GM18868 (cell line): ENCODE results near the gene GAS2L3.

Experiments
- ATAC-seq: cut with Tn5 transposase; IDR thresholded peaks from one replicate; pipeline ENCODE4 v1.9.1; 2021; ENCODE audit warnings: mild to moderate bottlenecking, moderate library complexity; ENCODE audit not compliant: unreplicated experiment

Gene GAS2L3

DNA sequence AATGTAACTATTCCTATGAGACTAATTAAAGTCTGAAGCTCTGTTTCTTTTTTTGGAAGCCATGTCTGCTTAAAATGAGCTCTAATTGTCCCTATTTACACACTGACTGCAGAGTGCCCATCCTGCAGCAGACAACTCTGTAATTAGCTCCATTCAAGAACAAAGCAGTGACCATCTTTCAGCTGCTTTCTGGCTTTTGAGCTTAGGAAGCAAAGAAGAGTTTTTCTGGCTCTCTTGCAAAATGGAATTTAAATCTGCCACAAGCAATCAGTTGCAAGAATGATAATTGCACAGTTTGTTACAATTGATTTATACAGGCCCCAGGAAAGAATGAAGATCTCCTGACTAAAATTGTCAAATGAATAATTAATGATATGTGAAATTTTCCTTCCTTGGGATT, 83.4 kb downstream of the GAS2L3 start:
- ATAC-seq: no peak

DNA sequence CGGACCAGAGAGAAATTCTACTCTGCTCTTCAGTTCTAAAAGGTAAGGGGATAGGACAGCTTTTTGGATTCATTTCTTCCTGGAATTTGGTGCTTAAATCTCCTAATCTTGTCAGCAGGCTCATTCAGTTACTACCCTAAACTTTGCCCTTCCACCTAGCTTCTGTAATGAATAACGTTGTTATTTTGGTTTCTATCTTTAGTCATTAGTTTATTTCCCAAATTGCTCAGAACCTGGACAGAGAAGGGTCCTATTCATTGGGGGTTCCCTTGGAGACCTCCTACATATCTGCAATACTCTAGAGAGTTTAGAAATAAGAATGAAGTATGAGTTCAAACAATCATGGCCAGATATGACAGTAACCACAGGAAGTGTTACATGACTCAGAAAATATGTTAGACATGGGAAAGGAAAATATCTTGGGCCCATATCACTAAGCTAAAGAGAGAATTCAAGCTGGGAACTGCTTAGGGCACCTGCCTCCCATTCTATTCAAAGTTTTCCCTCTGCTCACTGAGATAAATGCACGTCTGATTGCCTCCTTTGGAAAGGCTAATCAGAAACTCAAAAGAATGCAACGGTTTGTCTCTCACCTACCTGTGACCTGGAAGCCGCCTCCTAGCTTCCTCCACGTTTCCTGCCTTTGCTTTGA, 87.9 kb downstream of the GAS2L3 start:
- peak; percentile 85 for ATAC-seq

GRCh38 chr12:100666588-100666987, 93.1 kb downstream of the GAS2L3 start:
- ATAC-seq: no peak

GRCh38 chr12:100668945-100669536, 95.6 kb downstream of the GAS2L3 start:
- peak; percentile 80 for ATAC-seq

DNA sequence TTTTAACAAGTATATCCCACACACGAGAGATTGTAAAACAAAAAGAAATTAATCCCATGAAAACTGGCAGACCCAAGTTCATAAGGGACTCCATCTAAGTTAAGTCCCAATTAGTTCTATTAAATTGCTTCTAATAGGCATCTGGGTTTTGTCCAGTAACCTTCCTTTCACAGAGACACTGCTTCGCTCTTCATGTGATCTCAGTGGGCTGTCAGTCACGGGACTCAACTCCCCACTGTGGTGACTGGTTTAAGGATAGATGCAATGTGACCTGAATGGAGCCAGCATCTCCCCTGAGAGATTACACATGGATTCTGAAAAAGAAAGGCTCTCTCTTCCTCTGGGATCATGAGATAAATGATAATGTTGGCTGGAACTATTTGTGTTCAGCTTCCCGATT, 96.4 kb downstream of the GAS2L3 start:
- ATAC-seq: no peak

GRCh38 chr12:100671396-100672074, 98.1 kb downstream of the GAS2L3 start:
- ATAC-seq: peak; percentile 22

DNA sequence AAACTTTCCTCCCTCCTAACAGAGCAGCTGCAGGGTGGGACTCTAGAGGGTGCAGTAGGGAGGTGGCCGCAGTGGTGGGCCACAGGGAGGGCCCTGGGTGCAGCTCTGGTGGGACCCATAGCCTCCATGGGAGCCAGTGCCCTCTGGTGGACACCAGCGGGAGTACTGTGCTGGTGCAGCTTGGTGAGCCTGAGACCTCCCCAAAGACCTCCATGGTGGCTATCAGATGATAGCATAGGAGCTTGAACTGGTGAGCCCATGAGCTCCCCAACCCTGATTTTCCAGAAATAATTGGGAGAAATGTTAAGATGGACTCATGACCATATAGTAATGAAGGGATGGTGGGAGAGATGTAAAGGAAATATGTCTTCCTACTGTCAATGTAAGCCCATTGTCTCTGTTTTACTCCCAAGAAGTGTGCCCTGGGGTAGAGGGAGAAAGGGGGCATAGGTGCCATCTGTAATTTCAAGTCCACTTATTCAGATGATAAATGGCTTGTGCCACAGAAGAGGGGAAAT, 98.7 kb downstream of the GAS2L3 start:
- ATAC-seq: peak; percentile 83

- no peak for ATAC-seq
These were observed 100.8 kb downstream of the GAS2L3 start for GRCh38 chr12:100674036-100674888.
